Esophagus mucosa (tissue), 1 donor: ENCODE results near the gene CWH43. TPM values are rescaled to one million over a fixed set of nuclear protein-coding genes. Genes with fewer than 3 reads are reported as not detected.
A peak's percentile ranks its signal among the peaks of the same experiment; 100 is the strongest.
"Not testable (repeated sequence)": the region's sequence is repeated elsewhere in the genome, so short reads cannot be mapped to it uniquely, and the experiment has no call there.

Experiments used
- ATAC-seq: fragments of 200-7000 bp; cut with Tn5 transposase; one replicate; pipeline ENCODE4 v1.9.1; 2020
- total RNA-seq: library from RNA; stranded (reverse); gene quantifications from one replicate; pipeline ENCODE4 v1.2.4, GENCODE V29; 2023
- donor health status: DM: yes; HTN: yes; CAD: no.

CWH43 gene
- total RNA-seq, result 34.5 TPM

- peak; percentile 89 for ATAC-seq
Measured at GRCh38 chr4:48985976-48986653, at the start of gene CWH43. CWH43 (plus strand) TSS chr4:48986275; CDS start chr4:48986430, 155 bp downstream.

GRCh38 chr4:48937033-48937432 lies 49.0 kb upstream of the CWH43 start:
- ATAC-seq, result no peak

GRCh38 chr4:48938831-48939230 lies 47.2 kb upstream of the CWH43 start:
- ATAC-seq, result no peak

- ATAC-seq, result peak; percentile 47
Measured at GRCh38 chr4:48939785-48940184, 46.3 kb upstream of the CWH43 start.

GRCh38 chr4:48943387-48943786 lies 42.7 kb upstream of the CWH43 start:
- ATAC-seq, result no peak

GRCh38 chr4:48944252-48944651 lies 41.8 kb upstream of the CWH43 start:
- ATAC-seq, result peak; percentile 87

- ATAC-seq, result peak; percentile 65
Measured at GRCh38 chr4:48944756-48945241, 41.3 kb upstream of the CWH43 start.

- no peak for ATAC-seq
Measured at GRCh38 chr4:48945981-48946380, 40.1 kb upstream of the CWH43 start.

- ATAC-seq, result no peak
Measured at GRCh38 chr4:48947731-48948130, 38.3 kb upstream of the CWH43 start.

- ATAC-seq, result no peak
Measured at GRCh38 chr4:48949086-48949485, 37.0 kb upstream of the CWH43 start.

- ATAC-seq, result no peak
Measured at GRCh38 chr4:48949518-48950219, 36.4 kb upstream of the CWH43 start.

GRCh38 chr4:48954314-48954713 lies 31.8 kb upstream of the CWH43 start:
- ATAC-seq, result no peak

- ATAC-seq, result not testable (repeated sequence)
Measured at GRCh38 chr4:48957366-48957765, 28.7 kb upstream of the CWH43 start.

- ATAC-seq, result peak; percentile 58
Measured at GRCh38 chr4:48958582-48958981, 27.5 kb upstream of the CWH43 start.

- ATAC-seq, result peak; percentile 64
Measured at GRCh38 chr4:48960988-48961635, 25.0 kb upstream of the CWH43 start.

- ATAC-seq, result no peak
Measured at GRCh38 chr4:48962636-48963035, 23.4 kb upstream of the CWH43 start.

- ATAC-seq, result peak; percentile 64
Measured at GRCh38 chr4:48963042-48963679, 22.9 kb upstream of the CWH43 start.

- ATAC-seq, result peak; percentile 40
Measured at GRCh38 chr4:48967101-48967500, 19.0 kb upstream of the CWH43 start.

GRCh38 chr4:48967631-48968030 lies 18.4 kb upstream of the CWH43 start:
- ATAC-seq, result peak; percentile 90

GRCh38 chr4:48968814-48969213 lies 17.3 kb upstream of the CWH43 start:
- ATAC-seq, result peak; percentile 58

GRCh38 chr4:48970471-48970921 lies 15.6 kb upstream of the CWH43 start:
- ATAC-seq, result peak; percentile 69

GRCh38 chr4:48974979-48975640 lies 11.0 kb upstream of the CWH43 start:
- ATAC-seq, result no peak
